GM12878 (cell line): Measurements from ENCODE around the gene RFX3. TPM values are rescaled to one million over a fixed set of nuclear protein-coding genes. Genes with fewer than 3 reads are reported as not detected.

Experiments used
- ATAC-seq: fragments of 200-7000 bp; cut with Tn5 transposase; 3 replicates; pipeline ENCODE4 v1.9.1; 2020; ENCODE audit warnings: mild to moderate bottlenecking, moderate library complexity
- BruUV-seq: library from RNA; stranded (reverse); fragments of 400-500 nt; replicated peaks from 2 replicates; lab custom pipeline; 2021; lab: Mats Ljungman, UMichigan
- CTCF ChIA-PET: fragments of 300-600 bp; sonication (Branson Sonifier 250); formaldehyde crosslinking; extraction: SDS; loops from one replicate; lab custom pipeline; 2021; ENCODE audit warnings: inconsistent platforms; lab: Yijun Ruan, JAX
- POLR2A ChIA-PET: fragments of 350-600 bp; formaldehyde crosslinking; extraction: SDS; loops from one replicate; lab custom pipeline; 2021; ENCODE audit warnings: inconsistent platforms; lab: Charles Lee
- RAD21 ChIA-PET: fragments of 300-600 bp; sonication (Branson Sonifier 250); formaldehyde crosslinking; loops from one replicate; lab custom pipeline; 2023; ENCODE audit warnings: antibody characterized with exemption; ENCODE audit not compliant: unreplicated experiment; lab: Charles Lee
- SMC1A ChIA-PET: fragments of 300-600 bp; sonication (Branson Sonifier 250); formaldehyde crosslinking; loops from one replicate; lab custom pipeline; 2023; ENCODE audit not compliant: unreplicated experiment, uncharacterized antibody; lab: Charles Lee
- DNase-seq: peaks from one replicate; pipeline ENCODE4 v3.0.0-alpha.2; 2011; ENCODE audit warnings: low read depth, low spot score
- FAIRE-seq: peaks from 3 replicates; lab custom pipeline; 2011; peaks lifted over from hg19 to GRCh38; lab: Jason Lieb, UNC
- H2AFZ ChIP-seq: 2 replicates; pipeline ENCODE4 v1.6.0; 2011; ENCODE audit warnings: low read depth, low read length, control low read depth; ENCODE audit not compliant: control insufficient read depth
- H3K27ac ChIP-seq: 2 replicates; pipeline ENCODE4 v1.5.1; 2011; ENCODE audit warnings: control low read depth; ENCODE audit not compliant: control insufficient read depth, insufficient read depth
- H3K27me3 ChIP-seq, 2 experiments: replicated peaks in 1 of 2; 2 replicates each; pipeline versions ENCODE4 v1.6.0 to v1.6.1; 2011; ENCODE audit warnings: low read length in 1 of 2; ENCODE audit not compliant: control insufficient read depth in 2 of 2, insufficient read depth in 2 of 2
- H3K36me3 ChIP-seq, 2 experiments: 2 replicates each; pipeline ENCODE4 v1.5.1; 2011; ENCODE audit warnings: low read length in 1 of 2; ENCODE audit not compliant: control insufficient read depth in 2 of 2, insufficient read depth in 2 of 2
- H3K4me1 ChIP-seq: 2 replicates; pipeline ENCODE4 v1.6.1; 2011; ENCODE audit warnings: mild to moderate bottlenecking, low read length, moderate library complexity, mixed read lengths; ENCODE audit not compliant: control insufficient read depth, insufficient read depth
- H3K4me2 ChIP-seq: 2 replicates; pipeline ENCODE4 v1.6.0; 2011; ENCODE audit warnings: control low read depth; ENCODE audit not compliant: control insufficient read depth, insufficient read depth
- H3K4me3 ChIP-seq: fragments of 200-600 bp; sonication (generic); 2 replicates; pipeline ENCODE4 v1.5.1; 2016
- H3K79me2 ChIP-seq: 2 replicates; pipeline ENCODE4 v1.6.0; 2011; ENCODE audit warnings: low read length; ENCODE audit not compliant: control insufficient read depth, insufficient read depth
- H3K9ac ChIP-seq: 2 replicates; pipeline ENCODE4 v1.8.0; 2011; ENCODE audit warnings: low read length, control low read depth, mixed read lengths; ENCODE audit not compliant: control insufficient read depth, insufficient read depth
- H3K9me3 ChIP-seq: replicated peaks from 3 replicates; pipeline ENCODE4 v1.5.1; 2011; ENCODE audit warnings: mild to moderate bottlenecking, low read length; ENCODE audit not compliant: control insufficient read depth, insufficient read depth
- H4K20me1 ChIP-seq: 2 replicates; pipeline ENCODE4 v1.6.0; 2011; ENCODE audit not compliant: control insufficient read depth, insufficient read depth
- CREB1 ChIP-seq: IDR thresholded peaks from 2 replicates; pipeline ENCODE4 v1.6.1; 2012; ENCODE audit warnings: low read depth, mild to moderate bottlenecking, inconsistent platforms
- KDM1A ChIP-seq: fragments of 200-600 bp; sonication (generic); IDR thresholded peaks from 2 replicates; pipeline ENCODE4 v1.6.1; 2016; ENCODE audit warnings: borderline replicate concordance
- NFIC ChIP-seq: IDR thresholded peaks from 2 replicates; pipeline ENCODE4 v1.6.1; 2012; ENCODE audit warnings: low read depth, mild to moderate bottlenecking, inconsistent platforms, low read length, moderate library complexity
- NRF1 ChIP-seq: conservative IDR thresholded peaks from 2 replicates; pipeline ENCODE4 v1.6.1; 2011; ENCODE audit warnings: mild to moderate bottlenecking, low read depth, low read length, improper control_type of control experiment
- POLR2AphosphoS2 ChIP-seq: IDR thresholded peaks from 2 replicates; pipeline ENCODE4 v1.6.1; 2011; ENCODE audit warnings: low read depth, mild to moderate bottlenecking, low read length, improper control_type of control experiment, moderate library complexity
- RAD51 ChIP-seq: fragments of 450-650 bp; IDR thresholded peaks from 2 replicates; pipeline ENCODE4 v1.6.1; 2016; ENCODE audit warnings: moderate library complexity, mild to moderate bottlenecking, inconsistent platforms
- RELB ChIP-seq: fragments of 450-650 bp; IDR thresholded peaks from 2 replicates; pipeline ENCODE4 v1.6.1; 2017; ENCODE audit warnings: low read depth, mild to moderate bottlenecking, moderate library complexity
- SREBF2 ChIP-seq: IDR thresholded peaks from 2 replicates; pipeline ENCODE4 v1.6.1; 2012; ENCODE audit warnings: mild to moderate bottlenecking, low read length
- SUZ12 ChIP-seq: fragments of 200-600 bp; sonication (generic); IDR thresholded peaks from one replicate; pipeline ENCODE4 v1.6.1; 2018; ENCODE audit warnings: antibody characterized with exemption, mild to moderate bottlenecking; ENCODE audit not compliant: unreplicated experiment
- USF1 ChIP-seq: IDR thresholded peaks from 2 replicates; pipeline ENCODE4 v1.6.1; 2011; ENCODE audit warnings: borderline replicate concordance, low read depth, mild to moderate bottlenecking, moderate library complexity, mixed read lengths, low read length; ENCODE audit not compliant: insufficient read depth; ENCODE audit errors: extremely low read length
- ZBTB40 ChIP-seq: fragments of 450-650 bp; IDR thresholded peaks from 2 replicates; pipeline ENCODE4 v1.6.1; 2016; ENCODE audit warnings: mild to moderate bottlenecking, moderate library complexity, borderline replicate concordance
- WGBS: methylation state at CpG from one replicate; pipeline ENCODE4 v1.1.6; 2016; ENCODE audit warnings: low lambda C conversion rate; ENCODE audit not compliant: insufficient replicate concordance, insufficient coverage; ENCODE audit errors: missing lambda C conversion rate; 5-methylcytosine and 5-hydroxymethylcytosine counted together
- in situ Hi-C: fragments of 300-500 bp; cut with MboI; formaldehyde crosslinking; loops from 9 replicates; pipeline ENCODE4 v1.14.3; 2018; ENCODE audit warnings: mixed read lengths
- intact Hi-C: fragments of 100-400 bp; cut with micrococcal nuclease; formaldehyde crosslinking; loops from one replicate; pipeline ENCODE4 v1.14.2; 2022; ENCODE audit not compliant: unreplicated experiment
- polyA plus RNA-seq, 11 experiments: library from polyadenylated mRNA; depleted of rRNA in 4 of 11; unstranded in 6 of 11; stranded (reverse) in 5 of 11; fragments of >200 nt; fragmentation: Nextera tagmentation in 4 of 11; fragmentation: Illumina TruSeq in 1 of 11; extraction: Ambion mirVana in 4 of 11; extraction: Trizol in 1 of 11; gene quantifications; 1 replicate in 1 of 11; 2 replicates in 10 of 11; pipeline versions ENCODE4 v1.2.1 to v1.2.3, GENCODE V29; 2011 to 2016; ENCODE audit warnings: inconsistent platforms in 2 of 11, missing spikeins in 2 of 11, low read depth in 1 of 11
- total RNA-seq, 4 experiments: library from RNA; depleted of rRNA in 3 of 4; stranded (reverse); fragments of >200 nt in 3 of 4; fragmentation: Illumina TruSeq in 1 of 4; extraction: Trizol in 1 of 4; gene quantifications; 2 replicates each; pipeline versions ENCODE4 v1.2.1 to v1.2.3, GENCODE V29; 2013 to 2021

The RFX3 gene
- total and polyA plus RNA-seq, 10 of the 15 experiments (the other 5 are each of a cell fraction or from before 2014, with no cell fraction given): 1.2 to 26.4 (median 6.7) TPM

- H3K4me1 ChIP-seq: no peaks in the 10 kb centered on the region
- WGBS: 98% methylated on average over 2 of the region's 2 CpGs
- no peaks in the 10 kb centered on the region for H3K36me3 ChIP-seq
- no peak for DNase-seq
- no peak overlapping the region for H3K27ac ChIP-seq
- no peak overlapping the region for H3K4me3 ChIP-seq
- intact Hi-C loops: no loop called here
- no peaks in the 10 kb centered on the region for H4K20me1 ChIP-seq
- H2AFZ ChIP-seq: no peak overlapping the region
- no peaks in the 10 kb centered on the region; the same call in 2 of the 3 replicates for H3K9me3 ChIP-seq
- in situ Hi-C loops: no loop called here
- no peak overlapping the region for H3K4me2 ChIP-seq
- no peak for TF ChIP-seq NFIC
- TF ChIP-seq SUZ12: no peak
- TF ChIP-seq CREB1: no peak
- no peak for TF ChIP-seq POLR2AphosphoS2
- no peak for TF ChIP-seq NRF1
- no peak for TF ChIP-seq KDM1A
- TF ChIP-seq USF1: no peak
- TF ChIP-seq RELB: no peak
- TF ChIP-seq ZBTB40: no peak
- TF ChIP-seq SREBF2: no peak
- TF ChIP-seq RAD51: no peak
- ATAC-seq: no peak
- no peak overlapping the region for H3K9ac ChIP-seq
- ChIA-PET POLR2A (no interaction called here), RAD21 (interaction anchor here (0.6 to 2.4 kb wide), 5 partner anchors 16 to 112 kb away, joined by 3 to 17 read pairs (median 7); no protein-coding TSS in a partner anchor), SMC1A (interaction anchor here (1.1 to 7.2 kb wide), 6 partner anchors 10 to 139 kb away, joined by 3 to 59 read pairs (median 5); no protein-coding TSS in a partner anchor), CTCF (interaction anchor here (1.4 to 7.6 kb wide), 4 partner anchors 20 to 113 kb away, joined by 3 to 112 read pairs (median 12); no protein-coding TSS in a partner anchor)
- no peak for FAIRE-seq
- H3K79me2 ChIP-seq: no peaks in the 10 kb centered on the region
- H3K27me3 ChIP-seq: no peaks in the 10 kb centered on the region
- BruUV-seq: no TSS peak
Observed at GRCh38 chr9:3329361-3329760, 196.4 kb downstream of the RFX3 start.
